ENCODE results near the gene VSIG4. TPM values are rescaled to one million over a fixed set of nuclear protein-coding genes. Genes with fewer than 3 reads are reported as not detected.

VSIG4 gene
- total RNA-seq, 1 experiment from 2014 or later, result not detected

- ChIA-PET CTCF (no interaction called here), POLR2A (ENCODE audit: low non-redundant PET) (no interaction called here)
- DNase-seq (ENCODE audit: low spot score), result no peak
- TF ChIP-seq, protein P1, sequence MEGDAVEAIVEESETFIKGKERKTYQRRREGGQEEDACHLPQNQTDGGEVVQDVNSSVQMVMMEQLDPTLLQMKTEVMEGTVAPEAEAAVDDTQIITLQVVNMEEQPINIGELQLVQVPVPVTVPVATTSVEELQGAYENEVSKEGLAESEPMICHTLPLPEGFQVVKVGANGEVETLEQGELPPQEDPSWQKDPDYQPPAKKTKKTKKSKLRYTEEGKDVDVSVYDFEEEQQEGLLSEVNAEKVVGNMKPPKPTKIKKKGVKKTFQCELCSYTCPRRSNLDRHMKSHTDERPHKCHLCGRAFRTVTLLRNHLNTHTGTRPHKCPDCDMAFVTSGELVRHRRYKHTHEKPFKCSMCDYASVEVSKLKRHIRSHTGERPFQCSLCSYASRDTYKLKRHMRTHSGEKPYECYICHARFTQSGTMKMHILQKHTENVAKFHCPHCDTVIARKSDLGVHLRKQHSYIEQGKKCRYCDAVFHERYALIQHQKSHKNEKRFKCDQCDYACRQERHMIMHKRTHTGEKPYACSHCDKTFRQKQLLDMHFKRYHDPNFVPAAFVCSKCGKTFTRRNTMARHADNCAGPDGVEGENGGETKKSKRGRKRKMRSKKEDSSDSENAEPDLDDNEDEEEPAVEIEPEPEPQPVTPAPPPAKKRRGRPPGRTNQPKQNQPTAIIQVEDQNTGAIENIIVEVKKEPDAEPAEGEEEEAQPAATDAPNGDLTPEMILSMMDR (conservative IDR thresholded peaks at IDR 0.05; ENCODE audit: low read depth, low read length), result no peak
- no peak for TF ChIP-seq EZH2 (IDR thresholded peaks at IDR 0.05; ENCODE audit: borderline replicate concordance, low read depth, low read length, poor library complexity, severe bottlenecking)
- H3K4me1 ChIP-seq (ENCODE audit: insufficient read depth, low read length, poor library complexity, severe bottlenecking), result no peaks in the 10 kb centered on the region
- intact Hi-C loops (cut with micrococcal nuclease; ENCODE audit: unreplicated experiment), result no loop called here
- H3K27ac ChIP-seq (ENCODE audit: low read depth, low read length, poor library complexity, severe bottlenecking), result no peak overlapping the region
- H3K27me3 ChIP-seq (replicated peaks; ENCODE audit: insufficient read depth, low read depth, low read length, poor library complexity), result no peaks in the 10 kb centered on the region
- no peaks in the 10 kb centered on the region for H3K36me3 ChIP-seq (ENCODE audit: insufficient read depth, low read length, poor library complexity, severe bottlenecking)
- no peak overlapping the region for H3K4me3 ChIP-seq (ENCODE audit: low read depth, low read length, poor library complexity, severe bottlenecking)
- no peaks in the 10 kb centered on the region for H3K9me3 ChIP-seq (ENCODE audit: low read depth, low read length, poor library complexity, severe bottlenecking)
- no TSS peak for BruUV-seq (replicated peaks)
Observed at GRCh38 chrX:66043584-66043983, 3.7 kb upstream of the VSIG4 start.

- BruUV-seq (replicated peaks), result no TSS peak
- H3K4me3 ChIP-seq (ENCODE audit: low read depth, low read length, poor library complexity, severe bottlenecking), result no peak overlapping the region
- no peaks in the 10 kb centered on the region for H3K36me3 ChIP-seq (ENCODE audit: insufficient read depth, low read length, poor library complexity, severe bottlenecking)
- POLR2A ChIA-PET (ENCODE audit: low non-redundant PET), result no interaction called here
- DNase-seq (ENCODE audit: low spot score), result no peak
- H3K27me3 ChIP-seq (replicated peaks; ENCODE audit: insufficient read depth, low read depth, low read length, poor library complexity), result no peaks in the 10 kb centered on the region
- no peaks in the 10 kb centered on the region for H3K4me1 ChIP-seq (ENCODE audit: insufficient read depth, low read length, poor library complexity, severe bottlenecking)
- intact Hi-C loops (cut with micrococcal nuclease; ENCODE audit: unreplicated experiment), result no loop called here
- H3K9me3 ChIP-seq (ENCODE audit: low read depth, low read length, poor library complexity, severe bottlenecking), result no peaks in the 10 kb centered on the region
- no peak overlapping the region for H3K27ac ChIP-seq (ENCODE audit: low read depth, low read length, poor library complexity, severe bottlenecking)
- CTCF ChIA-PET, result no interaction called here
- no peak for TF ChIP-seq EZH2 (IDR thresholded peaks at IDR 0.05; ENCODE audit: borderline replicate concordance, low read depth, low read length, poor library complexity, severe bottlenecking)
- TF ChIP-seq, protein P1 (conservative IDR thresholded peaks at IDR 0.05; ENCODE audit: low read depth, low read length), result no peak
Observed at GRCh38 chrX:66042307-66043077, 2.6 kb upstream of the VSIG4 start.

- Histone ChIP-seq H3K9me3 (ENCODE audit: low read depth, low read length, poor library complexity, severe bottlenecking) (no peaks in the 10 kb centered on the region), H3K27ac (ENCODE audit: low read depth, low read length, poor library complexity, severe bottlenecking) (no peak overlapping the region), H3K4me3 (ENCODE audit: low read depth, low read length, poor library complexity, severe bottlenecking) (no peak overlapping the region), H3K36me3 (ENCODE audit: insufficient read depth, low read length, poor library complexity, severe bottlenecking) (no peaks in the 10 kb centered on the region), H3K4me1 (ENCODE audit: insufficient read depth, low read length, poor library complexity, severe bottlenecking) (no peaks in the 10 kb centered on the region), H3K27me3 (replicated peaks; ENCODE audit: insufficient read depth, low read depth, low read length, poor library complexity) (no peaks in the 10 kb centered on the region)
- intact Hi-C loops (cut with micrococcal nuclease; ENCODE audit: unreplicated experiment), result loop anchor here (10.0 kb wide), 1 partner anchor 697 kb away; no protein-coding TSS in a partner anchor
- no TSS peak for BruUV-seq (replicated peaks)
- CTCF ChIA-PET, result no interaction called here
- TF ChIP-seq, protein P1 (conservative IDR thresholded peaks at IDR 0.05; ENCODE audit: low read depth, low read length), result no peak
- no peak for TF ChIP-seq EZH2 (IDR thresholded peaks at IDR 0.05; ENCODE audit: borderline replicate concordance, low read depth, low read length, poor library complexity, severe bottlenecking)
- no peak for DNase-seq (ENCODE audit: low spot score)
- POLR2A ChIA-PET (ENCODE audit: low non-redundant PET), result no interaction called here
Observed at GRCh38 chrX:66038115-66038514, 1.8 kb downstream of the VSIG4 start.
